Stimulated activated CD8-positive, alpha-beta memory T cell treated with anti-CD3 and anti-CD28 coated beads, Interleukin-7, amount 100 ng/mL, for 4 hours (primary cell): ENCODE measurements around the gene LIPE.

ENCODE experiments used
- DNase-seq, 2 donors: peaks; one replicate each; pipeline ENCODE4 v3.0.0-alpha.2; 2020; ENCODE audit warnings: low read depth in 2 of 2

LIPE gene

DNA sequence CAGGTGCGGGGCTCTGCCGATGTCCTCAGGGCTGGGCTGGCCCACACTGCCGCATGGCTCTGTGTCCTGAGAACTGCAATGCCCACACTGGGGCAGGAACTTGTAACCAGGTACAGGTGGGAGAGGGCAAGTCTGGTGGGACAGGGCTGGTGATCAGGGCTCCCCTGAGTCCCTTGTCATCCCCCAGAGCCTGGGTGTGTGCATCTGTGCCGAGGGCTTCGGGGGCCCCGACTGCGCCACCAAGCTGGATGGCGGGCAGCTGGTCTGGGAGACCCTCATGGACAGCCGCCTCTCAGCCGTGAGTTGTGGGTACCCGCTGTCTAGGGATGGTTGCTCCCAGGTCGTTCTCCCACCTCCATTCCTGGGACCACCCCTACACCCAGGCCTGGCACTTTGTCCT is 71.3 kb downstream of the LIPE start:
- DNase-seq: no peak

DNA sequence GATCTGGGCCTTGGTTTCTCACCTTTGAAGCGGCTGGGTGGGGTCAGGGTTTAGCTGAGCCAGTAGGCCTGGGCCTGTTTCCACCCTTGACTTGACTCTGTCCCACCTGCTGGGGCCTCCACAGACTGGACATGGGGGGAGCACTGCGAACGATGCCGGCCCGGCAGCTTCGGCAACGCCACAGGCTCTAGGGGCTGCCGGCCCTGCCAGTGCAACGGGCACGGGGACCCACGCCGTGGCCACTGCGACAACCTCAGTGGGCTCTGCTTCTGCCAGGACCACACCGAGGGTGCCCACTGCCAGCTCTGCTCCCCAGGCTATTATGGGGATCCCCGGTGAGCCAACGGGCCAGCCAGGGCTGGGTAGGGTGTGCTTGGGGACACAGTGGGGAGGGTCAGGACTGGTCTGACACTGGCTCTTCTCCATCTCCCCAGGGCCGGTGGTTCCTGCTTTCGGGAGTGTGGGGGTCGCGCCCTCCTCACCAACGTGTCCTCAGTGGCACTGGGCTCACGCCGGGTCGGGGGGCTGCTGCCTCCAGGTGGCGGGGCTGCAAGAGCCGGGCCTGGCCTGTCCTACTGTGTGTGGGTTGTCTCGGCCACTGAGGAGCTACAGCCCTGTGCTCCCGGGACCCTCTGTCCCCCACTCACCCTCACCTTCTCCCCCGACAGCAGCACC is 73.7 kb downstream of the LIPE start:
- no peak for DNase-seq

DNA sequence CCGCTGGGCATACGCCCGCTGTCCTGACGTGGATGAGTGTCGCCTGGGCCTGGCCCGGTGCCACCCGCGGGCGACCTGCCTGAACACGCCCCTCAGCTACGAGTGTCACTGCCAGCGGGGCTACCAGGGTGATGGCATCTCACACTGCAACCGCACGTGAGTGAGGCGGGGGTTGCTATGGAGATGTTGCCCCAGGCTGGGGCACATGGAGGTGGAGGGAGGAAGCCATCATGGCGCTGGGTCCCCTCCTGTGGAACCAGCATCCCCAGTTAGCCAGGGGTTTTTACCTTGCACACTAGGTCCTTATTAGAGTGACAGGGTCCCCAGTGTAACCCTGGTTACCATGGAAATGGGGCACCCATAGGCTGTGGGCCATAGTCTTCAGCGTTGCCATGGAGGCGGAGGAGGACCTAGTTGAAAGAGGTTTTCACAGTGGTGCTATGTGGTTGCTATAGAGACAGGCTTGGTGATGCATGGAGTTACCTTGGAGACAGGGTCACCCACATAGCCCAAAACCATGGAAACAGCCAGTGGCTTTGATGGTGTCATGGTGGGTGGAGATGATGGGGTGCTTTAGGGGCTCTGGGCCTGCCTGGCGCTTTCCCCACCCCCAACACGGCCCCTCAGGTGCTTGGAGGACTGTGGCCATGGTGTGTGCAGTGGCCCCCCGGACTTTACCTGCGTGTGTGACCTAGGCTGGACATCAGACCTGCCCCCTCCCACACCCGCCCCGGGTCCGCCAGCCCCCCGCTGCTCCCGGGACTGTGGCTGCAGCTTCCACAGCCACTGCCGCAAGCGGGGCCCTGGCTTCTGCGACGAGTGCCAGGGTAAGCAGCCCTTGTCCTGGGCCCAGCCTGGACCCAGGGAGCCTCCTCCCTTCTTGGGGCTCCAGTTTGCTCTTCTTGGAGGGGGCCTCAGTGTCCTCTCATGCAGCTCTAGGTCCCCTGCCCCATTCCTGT is 74.6 kb downstream of the LIPE start:
- no peak for DNase-seq
